HG03378 (cell line): ENCODE data around the gene ADORA1.

Source experiments
- ATAC-seq: cut with Tn5 transposase; IDR thresholded peaks from one replicate; pipeline ENCODE4 v1.9.1; 2021; ENCODE audit warnings: mild to moderate bottlenecking, moderate library complexity; ENCODE audit not compliant: unreplicated experiment

The ADORA1 gene

GRCh38 chr1:203127666-203128430 lies at the start of gene ADORA1:
TSS of gene ADORA1 (plus strand) at chr1:203127726. CDS start at chr1:203128842, 1,116 bp downstream.
- ATAC-seq = no peak

- ATAC-seq = no peak
These were observed 49.6 kb upstream of the ADORA1 start for GRCh38 chr1:203077956-203078355.

GRCh38 chr1:203078478-203078877 lies 49.0 kb upstream of the ADORA1 start:
- no peak for ATAC-seq

- ATAC-seq = no peak
These were observed 47.1 kb upstream of the ADORA1 start for GRCh38 chr1:203080456-203080855.

- no peak for ATAC-seq
These were observed 45.9 kb upstream of the ADORA1 start for GRCh38 chr1:203081465-203082230.

GRCh38 chr1:203082231-203082505 lies 45.4 kb upstream of the ADORA1 start:
- no peak for ATAC-seq

GRCh38 chr1:203082571-203083462 lies 44.7 kb upstream of the ADORA1 start:
- ATAC-seq = no peak

GRCh38 chr1:203083463-203083921 lies 44.0 kb upstream of the ADORA1 start:
- no peak for ATAC-seq

GRCh38 chr1:203084588-203085527 lies 42.7 kb upstream of the ADORA1 start:
- no peak for ATAC-seq

- ATAC-seq = no peak
These were observed 41.8 kb upstream of the ADORA1 start, which contains the start of gene MYOG for GRCh38 chr1:203085528-203086406. TSS of gene MYOG (minus strand) at chr1:203086012. CDS start at chr1:203085961, 51 bp downstream.

- ATAC-seq = no peak
These were observed 40.3 kb upstream of the ADORA1 start for GRCh38 chr1:203086992-203087763.

- ATAC-seq = no peak
These were observed 39.1 kb upstream of the ADORA1 start for GRCh38 chr1:203088441-203088840.

GRCh38 chr1:203089001-203089650 lies 38.4 kb upstream of the ADORA1 start:
- ATAC-seq = no peak

- ATAC-seq = no peak
These were observed 37.9 kb upstream of the ADORA1 start for GRCh38 chr1:203089651-203090045.

GRCh38 chr1:203090421-203091198 lies 36.9 kb upstream of the ADORA1 start:
- ATAC-seq = no peak

GRCh38 chr1:203091199-203091477 lies 36.4 kb upstream of the ADORA1 start:
- no peak for ATAC-seq

GRCh38 chr1:203091761-203092330 lies 35.7 kb upstream of the ADORA1 start:
- ATAC-seq = no peak
